ENCODE results near the gene OR1I1.

OR1I1 gene

GRCh38 chr19:15129856-15130585 lies 48.0 kb downstream of the OR1I1 start:
- TF ChIP-seq CTCF (IDR thresholded peaks at IDR 0.05; ENCODE audit: borderline replicate concordance, extremely low read depth, low read length, poor library complexity, severe bottlenecking) = no peak
- TF ChIP-seq EZH2 (IDR thresholded peaks at IDR 0.05; ENCODE audit: borderline replicate concordance, low read depth, low read length, severe bottlenecking) = no peak
- no peaks in the 10 kb centered on the region for H3K36me3 ChIP-seq (ENCODE audit: insufficient read depth, low read length)
- no peaks in the 10 kb centered on the region for H4K20me1 ChIP-seq (ENCODE audit: insufficient read depth, low read length)
- H3K9me3 ChIP-seq (ENCODE audit: insufficient read depth, low read length, severe bottlenecking) = no peaks in the 10 kb centered on the region
- ATAC-seq (ENCODE audit: insufficient read depth, low read depth) (no peak), DNase-seq (peak; percentile 33)
- no peak overlapping the region; the same call in 1 of the 2 replicates for H3K9ac ChIP-seq (ENCODE audit: low read depth, low read length)
- no peaks in the 10 kb centered on the region; the same call in 1 of the 2 replicates for H3K79me2 ChIP-seq (ENCODE audit: insufficient read depth, low read length)
- H3K4me1 ChIP-seq (ENCODE audit: insufficient read depth, low read length) = peaks cover 18% of the 10 kb centered on the region
- H3K4me2 ChIP-seq (ENCODE audit: insufficient read depth, low read length) = no peak overlapping the region
- 0 out of 2 replicates have a peak overlapping the region, but pooled peaks have one; percentile 1 for H2AFZ ChIP-seq (ENCODE audit: low read depth, low read length)
- no peak overlapping the region for H3K27ac ChIP-seq (ENCODE audit: low read length)
- no peak overlapping the region for H3K4me3 ChIP-seq (ENCODE audit: low read depth in 1 of 2, low read length in 2 of 2)
- H3K27me3 ChIP-seq (ENCODE audit: insufficient read depth, low read length, poor library complexity) = peaks cover 3% of the 10 kb centered on the region

- Histone ChIP-seq H3K27ac (ENCODE audit: low read length) (no peak overlapping the region), H3K36me3 (ENCODE audit: insufficient read depth, low read length) (no peaks in the 10 kb centered on the region), H3K4me2 (ENCODE audit: insufficient read depth, low read length) (no peak overlapping the region), H2AFZ (ENCODE audit: low read depth, low read length) (no peak overlapping the region), H3K27me3 (ENCODE audit: insufficient read depth, low read length, poor library complexity) (no peaks in the 10 kb centered on the region), H4K20me1 (ENCODE audit: insufficient read depth, low read length) (no peaks in the 10 kb centered on the region), H3K9ac (ENCODE audit: low read depth, low read length) (no peak overlapping the region), H3K4me1 (ENCODE audit: insufficient read depth, low read length) (no peaks in the 10 kb centered on the region), H3K79me2 (ENCODE audit: insufficient read depth, low read length) (no peaks in the 10 kb centered on the region), H3K4me3 (ENCODE audit: low read depth in 1 of 2, low read length in 2 of 2) (no peak overlapping the region), H3K9me3 (ENCODE audit: insufficient read depth, low read length, severe bottlenecking) (peaks cover 6% of the 10 kb centered on the region)
- ATAC-seq (ENCODE audit: insufficient read depth, low read depth) (no peak), DNase-seq (no peak)
- TF ChIP-seq CTCF (IDR thresholded peaks at IDR 0.05; ENCODE audit: borderline replicate concordance, extremely low read depth, low read length, poor library complexity, severe bottlenecking) (no peak), EZH2 (IDR thresholded peaks at IDR 0.05; ENCODE audit: borderline replicate concordance, low read depth, low read length, severe bottlenecking) (no peak)
Measured at GRCh38 chr19:15136234-15136954, 54.4 kb downstream of the OR1I1 start.

GRCh38 chr19:15137777-15138176 lies 55.8 kb downstream of the OR1I1 start:
- H2AFZ ChIP-seq (ENCODE audit: low read depth, low read length) = no peak overlapping the region
- no peaks in the 10 kb centered on the region for H3K4me1 ChIP-seq (ENCODE audit: insufficient read depth, low read length)
- H3K27ac ChIP-seq (ENCODE audit: low read length) = no peak overlapping the region
- H3K4me2 ChIP-seq (ENCODE audit: insufficient read depth, low read length) = no peak overlapping the region
- TF ChIP-seq EZH2 (IDR thresholded peaks at IDR 0.05; ENCODE audit: borderline replicate concordance, low read depth, low read length, severe bottlenecking) (no peak), CTCF (IDR thresholded peaks at IDR 0.05; ENCODE audit: borderline replicate concordance, extremely low read depth, low read length, poor library complexity, severe bottlenecking) (no peak)
- no peak overlapping the region for H3K4me3 ChIP-seq (ENCODE audit: low read depth in 1 of 2, low read length in 2 of 2)
- H3K9me3 ChIP-seq (ENCODE audit: insufficient read depth, low read length, severe bottlenecking) = peaks cover 6% of the 10 kb centered on the region
- H4K20me1 ChIP-seq (ENCODE audit: insufficient read depth, low read length) = no peaks in the 10 kb centered on the region
- DNase-seq (no peak), ATAC-seq (ENCODE audit: insufficient read depth, low read depth) (no peak)
- H3K9ac ChIP-seq (ENCODE audit: low read depth, low read length) = no peak overlapping the region
- H3K27me3 ChIP-seq (ENCODE audit: insufficient read depth, low read length, poor library complexity) = no peaks in the 10 kb centered on the region
- no peaks in the 10 kb centered on the region for H3K79me2 ChIP-seq (ENCODE audit: insufficient read depth, low read length)
- no peaks in the 10 kb centered on the region for H3K36me3 ChIP-seq (ENCODE audit: insufficient read depth, low read length)
